Mesenchymal stem cell (in vitro differentiated cells and primary cell): ENCODE data around the gene VTI1A.
A peak's percentile ranks its signal among the peaks of the same experiment; 100 is the strongest.

Experiments
- DNase-seq: peaks from one replicate; pipeline ENCODE4 v3.0.0-alpha.2; 2013
- H2AFZ ChIP-seq: one replicate; pipeline ENCODE4 v1.6.1; 2013; ENCODE audit warnings: low read depth, mild to moderate bottlenecking, control low read depth, inconsistent platforms, low read length, moderate library complexity
- H2AK5ac ChIP-seq: 2 replicates; pipeline ENCODE4 v1.6.1; 2013; ENCODE audit warnings: low read length, moderate library complexity, mild to moderate bottlenecking, inconsistent platforms; ENCODE audit not compliant: severe bottlenecking
- H2BK120ac ChIP-seq: one replicate; pipeline ENCODE4 v1.6.1; 2013; ENCODE audit warnings: low read depth, mild to moderate bottlenecking, inconsistent platforms, low read length, moderate library complexity
- H2BK12ac ChIP-seq, 2 experiments: one replicate each; pipeline ENCODE4 v1.6.1; 2013; ENCODE audit warnings: inconsistent platforms in 2 of 2, low read length in 2 of 2, mild to moderate bottlenecking in 2 of 2, moderate library complexity in 2 of 2, control low read depth in 1 of 2
- H2BK15ac ChIP-seq: one replicate; pipeline ENCODE4 v1.6.1; 2013; ENCODE audit warnings: mild to moderate bottlenecking, low read depth, inconsistent platforms; ENCODE audit not compliant: poor library complexity, severe bottlenecking
- H2BK5ac ChIP-seq: 2 replicates; pipeline ENCODE4 v1.6.1; 2013; ENCODE audit warnings: low read depth, mild to moderate bottlenecking, low read length, control low read depth, inconsistent platforms; ENCODE audit not compliant: poor library complexity, severe bottlenecking
- H3K14ac ChIP-seq, 2 experiments: one replicate each; pipeline ENCODE4 v1.6.1; 2013; ENCODE audit warnings: inconsistent platforms in 2 of 2, low read length in 2 of 2, control low read depth in 1 of 2, mild to moderate bottlenecking in 1 of 2, moderate library complexity in 1 of 2
- H3K18ac ChIP-seq, 2 experiments: one replicate each; pipeline ENCODE4 v1.6.1; 2013; ENCODE audit warnings: inconsistent platforms in 2 of 2, low read length in 2 of 2, control low read depth in 1 of 2, low read depth in 1 of 2, mild to moderate bottlenecking in 1 of 2
- H3K23ac ChIP-seq, 2 experiments: one replicate each; pipeline ENCODE4 v1.6.1; 2013; ENCODE audit warnings: inconsistent platforms in 2 of 2, low read length in 2 of 2, mild to moderate bottlenecking in 2 of 2, moderate library complexity in 2 of 2, control low read depth in 1 of 2
- H3K27ac ChIP-seq: 2 replicates; pipeline ENCODE4 v1.5.1; 2013; ENCODE audit warnings: mild to moderate bottlenecking, moderate library complexity, low read length, control low read depth, inconsistent platforms; ENCODE audit not compliant: poor library complexity, severe bottlenecking
- H3K27me3 ChIP-seq, 2 experiments: 2 replicates each; pipeline versions ENCODE4 v1.6.1 to v1.7.0; 2013; ENCODE audit warnings: low read length in 2 of 2, mild to moderate bottlenecking in 2 of 2, moderate library complexity in 2 of 2, control low read depth in 1 of 2, inconsistent platforms in 1 of 2; ENCODE audit not compliant: control insufficient read depth in 1 of 2, insufficient read depth in 1 of 2
- H3K36me3 ChIP-seq, 2 experiments: 2 replicates each; pipeline versions ENCODE4 v1.6.1 to v1.7.0; 2013; ENCODE audit warnings: low read length in 2 of 2, control low read depth in 1 of 2, inconsistent platforms in 1 of 2, low read depth in 1 of 2, mild to moderate bottlenecking in 1 of 2; ENCODE audit not compliant: insufficient read depth in 2 of 2, control insufficient read depth in 1 of 2
- H3K4ac ChIP-seq, 2 experiments: one replicate each; pipeline ENCODE4 v1.6.1; 2013; ENCODE audit warnings: inconsistent platforms in 2 of 2, low read length in 2 of 2, mild to moderate bottlenecking in 2 of 2, moderate library complexity in 2 of 2, control low read depth in 1 of 2, low read depth in 1 of 2
- H3K4me1 ChIP-seq: 2 replicates; pipeline ENCODE4 v1.6.1; 2013; ENCODE audit warnings: low read depth, low read length, control low read depth; ENCODE audit not compliant: control insufficient read depth, insufficient read depth
- H3K4me2 ChIP-seq: 2 replicates; pipeline ENCODE4 v1.6.1; 2013; ENCODE audit warnings: low read length, mild to moderate bottlenecking, inconsistent platforms; ENCODE audit not compliant: poor library complexity, severe bottlenecking
- H3K4me3 ChIP-seq, 2 experiments: 2 replicates each; pipeline versions ENCODE4 v1.5.1 to v1.7.0; 2013; ENCODE audit warnings: low read length in 2 of 2, mild to moderate bottlenecking in 2 of 2, control low read depth in 1 of 2, low read depth in 1 of 2; ENCODE audit not compliant: insufficient read depth in 1 of 2
- H3K79me1 ChIP-seq: replicated peaks from 2 replicates; pipeline ENCODE4 v1.6.1; 2013; ENCODE audit warnings: mild to moderate bottlenecking, control low read depth, low read length, inconsistent platforms; ENCODE audit not compliant: poor library complexity, severe bottlenecking
- H3K9ac ChIP-seq: 2 replicates; pipeline ENCODE4 v1.7.0; 2013; ENCODE audit warnings: mild to moderate bottlenecking, low read length, moderate library complexity
- H3K9me3 ChIP-seq: 2 replicates; pipeline ENCODE4 v1.7.0; 2013; ENCODE audit warnings: mild to moderate bottlenecking, low read length; ENCODE audit not compliant: control insufficient read depth
- H4K8ac ChIP-seq: one replicate; pipeline ENCODE4 v1.6.1; 2013; ENCODE audit warnings: inconsistent platforms, mild to moderate bottlenecking, low read length, moderate library complexity
- H4K91ac ChIP-seq: one replicate; pipeline ENCODE4 v1.6.1; 2013; ENCODE audit warnings: mild to moderate bottlenecking, low read length, inconsistent platforms
- WGBS: methylation state at CpG from one replicate; pipeline ENCODE4 v1.1.7; 2013; ENCODE audit warnings: mixed read lengths; 5-methylcytosine and 5-hydroxymethylcytosine counted together

Gene VTI1A

DNA sequence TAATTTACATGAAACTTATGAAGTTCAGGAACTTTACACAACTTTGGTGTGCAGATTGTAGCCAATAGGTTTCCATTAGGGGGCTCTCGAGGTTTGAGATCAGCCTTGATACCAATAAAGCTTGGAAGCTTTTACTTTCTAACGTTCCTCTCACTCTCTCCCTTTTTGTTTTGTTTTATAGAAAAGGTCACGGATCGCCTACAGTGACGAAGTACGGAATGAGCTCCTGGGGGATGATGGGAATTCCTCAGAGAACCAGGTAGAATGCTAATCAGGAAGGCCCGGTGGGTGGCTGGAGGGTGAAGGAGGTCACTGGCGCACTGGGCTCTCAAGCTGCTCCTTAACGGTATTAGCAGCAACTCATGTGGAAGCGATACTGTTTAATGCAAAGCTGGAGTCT is 79.9 kb downstream of the VTI1A start:
- Histone ChIP-seq H2AK5ac (no peak overlapping the region), H2BK15ac (no peak overlapping the region), H3K27me3 (no peaks in the 10 kb centered on the region), H3K36me3 (no peaks in the 10 kb centered on the region), H2AFZ (no peak overlapping the region), H4K8ac (no peak overlapping the region), H3K4ac (peak overlapping the region in 1 of 2 experiments; percentile 16), H3K23ac (no peak overlapping the region), H3K9me3 (no peaks in the 10 kb centered on the region), H3K9ac (peak overlapping the region; percentile 76), H3K27ac (no peak overlapping the region), H3K14ac (no peak overlapping the region), H3K4me2 (no peak overlapping the region), H3K79me1 (peaks cover 2% of the 10 kb centered on the region), H4K91ac (no peak overlapping the region), H3K4me3 (peak overlapping the region in 1 of 2 experiments; percentile 69), H3K18ac (no peak overlapping the region), H2BK120ac (no peak overlapping the region), H3K4me1 (peaks cover 3% of the 10 kb centered on the region), H2BK12ac (no peak overlapping the region), H2BK5ac (no peak overlapping the region)
- 62% methylated on average over 10 of the region's 10 CpGs for WGBS
- no peak for DNase-seq

GRCh38 chr10:112528235-112528634 is 81.2 kb downstream of the VTI1A start:
- DNase-seq: no peak
- Histone ChIP-seq H3K9me3 (no peaks in the 10 kb centered on the region), H2AK5ac (no peak overlapping the region), H3K9ac (no peak overlapping the region), H3K4me2 (no peak overlapping the region), H2BK15ac (no peak overlapping the region), H2BK12ac (no peak overlapping the region), H3K4me3 (no peak overlapping the region), H3K79me1 (peaks cover 2% of the 10 kb centered on the region), H3K18ac (no peak overlapping the region), H4K91ac (no peak overlapping the region), H4K8ac (no peak overlapping the region), H2AFZ (no peak overlapping the region), H3K27me3 (no peaks in the 10 kb centered on the region), H3K23ac (no peak overlapping the region), H3K4me1 (peaks cover 3% of the 10 kb centered on the region), H3K27ac (no peak overlapping the region), H3K14ac (no peak overlapping the region), H2BK5ac (no peak overlapping the region), H3K4ac (no peak overlapping the region), H3K36me3 (no peaks in the 10 kb centered on the region), H2BK120ac (no peak overlapping the region)
- 67% methylated on average over 1 of the region's 1 CpG for WGBS

DNA sequence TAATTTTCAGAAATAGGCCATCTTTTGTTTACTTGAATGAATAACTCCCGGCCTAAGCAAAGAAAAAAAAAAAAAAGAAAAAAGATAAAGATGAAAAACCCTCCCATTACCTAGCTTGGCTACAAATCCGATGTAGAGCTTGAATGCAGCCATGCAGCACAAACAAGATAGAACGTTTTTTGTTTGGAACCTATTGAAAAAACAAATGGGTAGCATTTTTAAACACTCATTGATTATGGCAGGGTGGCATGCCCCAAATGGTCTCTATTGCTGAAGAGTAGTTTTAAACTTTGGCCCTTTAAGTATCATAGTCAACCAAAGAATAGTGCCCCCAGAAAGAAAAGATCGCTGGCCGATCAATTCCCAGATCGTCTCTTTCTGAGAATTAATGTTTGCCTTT is 84.4 kb downstream of the VTI1A start:
- no peaks in the 10 kb centered on the region for H3K36me3 ChIP-seq
- no peak overlapping the region for H3K27ac ChIP-seq
- peak overlapping the region in 1 of 2 experiments; percentile 76 for H3K4me3 ChIP-seq
- H3K4me1 ChIP-seq: peaks cover 2% of the 10 kb centered on the region
- no peaks in the 10 kb centered on the region for H3K79me1 ChIP-seq
- H3K14ac ChIP-seq: no peak overlapping the region
- H2AK5ac ChIP-seq: no peak overlapping the region
- DNase-seq: no peak
- H3K9ac ChIP-seq: peak overlapping the region; percentile 89
- H3K4me2 ChIP-seq: no peak overlapping the region
- H2BK12ac ChIP-seq: no peak overlapping the region
- H3K9me3 ChIP-seq: no peaks in the 10 kb centered on the region
- no peak overlapping the region for H2BK15ac ChIP-seq
- H2AFZ ChIP-seq: no peak overlapping the region
- no peaks in the 10 kb centered on the region for H3K27me3 ChIP-seq
- H4K91ac ChIP-seq: no peak overlapping the region
- H2BK120ac ChIP-seq: no peak overlapping the region
- no peak overlapping the region for H4K8ac ChIP-seq
- H3K4ac ChIP-seq: no peak overlapping the region
- no peak overlapping the region for H3K18ac ChIP-seq
- WGBS: 95% methylated on average over 5 of the region's 6 CpGs
- H2BK5ac ChIP-seq: no peak overlapping the region
- H3K23ac ChIP-seq: no peak overlapping the region

DNA sequence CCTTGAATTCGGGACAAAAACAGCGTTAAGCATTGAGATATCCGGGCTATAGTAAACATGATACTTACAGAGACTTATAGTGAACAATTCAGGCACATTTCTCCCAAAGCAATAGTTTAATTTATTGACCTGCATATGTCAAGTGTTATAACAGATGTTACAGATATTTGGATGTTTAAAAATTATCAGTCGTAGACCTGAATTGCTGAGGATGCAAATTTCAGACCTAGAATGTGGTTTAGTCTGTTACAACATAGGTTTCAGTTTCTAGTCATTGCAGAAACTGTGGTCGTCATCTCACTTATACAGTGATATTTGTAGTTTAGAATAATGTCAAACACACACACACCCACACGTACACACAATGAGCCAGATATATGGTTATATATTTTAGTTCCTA is 85.2 kb downstream of the VTI1A start:
- no peaks in the 10 kb centered on the region for H3K9me3 ChIP-seq
- H2AK5ac ChIP-seq: no peak overlapping the region
- H3K27me3 ChIP-seq: no peaks in the 10 kb centered on the region
- peak overlapping the region in 1 of 2 experiments; percentile 76 for H3K4me3 ChIP-seq
- no peaks in the 10 kb centered on the region for H3K4me1 ChIP-seq
- H3K23ac ChIP-seq: no peak overlapping the region
- H3K79me1 ChIP-seq: peaks cover 1% of the 10 kb centered on the region
- H2BK5ac ChIP-seq: no peak overlapping the region
- H3K27ac ChIP-seq: no peak overlapping the region
- no peak overlapping the region for H2AFZ ChIP-seq
- H4K91ac ChIP-seq: no peak overlapping the region
- H2BK120ac ChIP-seq: no peak overlapping the region
- 88% methylated on average over 4 of the region's 6 CpGs for WGBS
- no peak overlapping the region for H4K8ac ChIP-seq
- no peaks in the 10 kb centered on the region for H3K36me3 ChIP-seq
- DNase-seq: peak; percentile 16
- H2BK15ac ChIP-seq: no peak overlapping the region
- no peak overlapping the region for H3K18ac ChIP-seq
- no peak overlapping the region for H2BK12ac ChIP-seq
- H3K4me2 ChIP-seq: no peak overlapping the region
- H3K4ac ChIP-seq: no peak overlapping the region
- H3K14ac ChIP-seq: no peak overlapping the region
- H3K9ac ChIP-seq: peak overlapping the region; percentile 89
